ENCODE measurements around the gene F13B. TPM values are rescaled to one million over a fixed set of nuclear protein-coding genes. Genes with fewer than 3 reads are reported as not detected.

Gene F13B
- total RNA-seq, 1 donor from 2014 or later, result not detected

GRCh38 chr1:197016751-197017150 lies 50.3 kb downstream of the F13B start:
- TF ChIP-seq POLR2A (IDR thresholded peaks at IDR 0.05) (no peak), POLR2AphosphoS5 (IDR thresholded peaks at IDR 0.05; ENCODE audit: insufficient read depth in 1 of 2, low read depth in 1 of 2) (no peak)
- TF ChIP-seq, protein P1, sequence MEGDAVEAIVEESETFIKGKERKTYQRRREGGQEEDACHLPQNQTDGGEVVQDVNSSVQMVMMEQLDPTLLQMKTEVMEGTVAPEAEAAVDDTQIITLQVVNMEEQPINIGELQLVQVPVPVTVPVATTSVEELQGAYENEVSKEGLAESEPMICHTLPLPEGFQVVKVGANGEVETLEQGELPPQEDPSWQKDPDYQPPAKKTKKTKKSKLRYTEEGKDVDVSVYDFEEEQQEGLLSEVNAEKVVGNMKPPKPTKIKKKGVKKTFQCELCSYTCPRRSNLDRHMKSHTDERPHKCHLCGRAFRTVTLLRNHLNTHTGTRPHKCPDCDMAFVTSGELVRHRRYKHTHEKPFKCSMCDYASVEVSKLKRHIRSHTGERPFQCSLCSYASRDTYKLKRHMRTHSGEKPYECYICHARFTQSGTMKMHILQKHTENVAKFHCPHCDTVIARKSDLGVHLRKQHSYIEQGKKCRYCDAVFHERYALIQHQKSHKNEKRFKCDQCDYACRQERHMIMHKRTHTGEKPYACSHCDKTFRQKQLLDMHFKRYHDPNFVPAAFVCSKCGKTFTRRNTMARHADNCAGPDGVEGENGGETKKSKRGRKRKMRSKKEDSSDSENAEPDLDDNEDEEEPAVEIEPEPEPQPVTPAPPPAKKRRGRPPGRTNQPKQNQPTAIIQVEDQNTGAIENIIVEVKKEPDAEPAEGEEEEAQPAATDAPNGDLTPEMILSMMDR (IDR thresholded peaks at IDR 0.05), result no peak
- Histone ChIP-seq H3K4me3 (no peak overlapping the region), H3K9me3 (no peaks in the 10 kb centered on the region), H3K36me3 (no peaks in the 10 kb centered on the region), H3K4me1 (no peaks in the 10 kb centered on the region), H3K27me3 (no peaks in the 10 kb centered on the region), H3K27ac (no peak overlapping the region)
- intact Hi-C loops (cut with DNase I), result no loop called here
- DNase-seq (ENCODE audit: extremely low spot score in 2 of 2), result no peak

DNA sequence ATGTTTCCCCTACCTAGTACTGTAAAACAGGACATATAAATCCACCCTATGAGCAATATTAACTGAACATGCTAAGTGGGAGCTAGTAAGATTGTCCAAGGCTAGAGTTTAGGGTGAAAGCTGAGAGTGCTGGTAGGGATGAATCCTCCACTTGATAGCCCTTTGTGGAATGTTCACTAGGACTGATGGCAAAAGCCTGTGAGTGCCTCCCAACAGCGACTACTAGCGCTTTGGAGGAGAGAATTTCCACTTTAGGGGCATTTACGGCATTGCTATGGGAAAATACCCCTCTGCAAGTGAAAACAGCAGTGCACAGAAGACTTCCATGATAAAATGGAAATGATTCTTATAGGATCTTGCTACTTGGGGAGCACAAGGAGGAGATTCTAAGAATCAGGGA lies 53.8 kb downstream of the F13B start:
- H3K27me3 ChIP-seq, result no peaks in the 10 kb centered on the region
- H3K27ac ChIP-seq, result no peak overlapping the region
- TF ChIP-seq POLR2A (IDR thresholded peaks at IDR 0.05) (no peak), POLR2AphosphoS5 (IDR thresholded peaks at IDR 0.05; ENCODE audit: insufficient read depth in 1 of 2, low read depth in 1 of 2) (no peak)
- TF ChIP-seq, protein P1 (IDR thresholded peaks at IDR 0.05), result no peak
- H3K4me1 ChIP-seq, result no peaks in the 10 kb centered on the region
- H3K4me3 ChIP-seq, result no peak overlapping the region
- H3K36me3 ChIP-seq, result no peaks in the 10 kb centered on the region
- no peaks in the 10 kb centered on the region for H3K9me3 ChIP-seq
- intact Hi-C loops (cut with DNase I), result no loop called here
- no peak for DNase-seq (ENCODE audit: extremely low spot score in 2 of 2)

- TF ChIP-seq POLR2A (IDR thresholded peaks at IDR 0.05) (no peak), POLR2AphosphoS5 (IDR thresholded peaks at IDR 0.05; ENCODE audit: insufficient read depth in 1 of 2, low read depth in 1 of 2) (no peak)
- TF ChIP-seq, protein P1 (IDR thresholded peaks at IDR 0.05), result no peak
- intact Hi-C loops (cut with DNase I), result no loop called here
- no peaks in the 10 kb centered on the region for H3K36me3 ChIP-seq
- no peak overlapping the region for H3K27ac ChIP-seq
- no peak overlapping the region for H3K4me3 ChIP-seq
- DNase-seq (ENCODE audit: extremely low spot score in 2 of 2), result no peak
- H3K27me3 ChIP-seq, result no peaks in the 10 kb centered on the region
- H3K4me1 ChIP-seq, result no peaks in the 10 kb centered on the region
- H3K9me3 ChIP-seq, result no peaks in the 10 kb centered on the region
Measured at GRCh38 chr1:197011614-197012013, 55.4 kb downstream of the F13B start.

- Histone ChIP-seq H3K27me3 (no peaks in the 10 kb centered on the region), H3K9me3 (no peaks in the 10 kb centered on the region), H3K4me3 (no peak overlapping the region), H3K4me1 (no peaks in the 10 kb centered on the region), H3K27ac (no peak overlapping the region), H3K36me3 (no peaks in the 10 kb centered on the region)
- intact Hi-C loops (cut with DNase I), result no loop called here
- TF ChIP-seq POLR2AphosphoS5 (IDR thresholded peaks at IDR 0.05; ENCODE audit: insufficient read depth in 1 of 2, low read depth in 1 of 2) (no peak), POLR2A (IDR thresholded peaks at IDR 0.05) (no peak)
- TF ChIP-seq, protein P1 (IDR thresholded peaks at IDR 0.05), result no peak
- no peak for DNase-seq (ENCODE audit: extremely low spot score in 2 of 2)
Measured at GRCh38 chr1:197008861-197009260, 58.2 kb downstream of the F13B start.

- H3K27ac ChIP-seq, result no peak overlapping the region
- H3K4me1 ChIP-seq, result no peaks in the 10 kb centered on the region
- TF ChIP-seq POLR2AphosphoS5 (IDR thresholded peaks at IDR 0.05; ENCODE audit: insufficient read depth in 1 of 2, low read depth in 1 of 2), result no peak
- TF ChIP-seq, protein P1 (IDR thresholded peaks at IDR 0.05), result no peak
- TF ChIP-seq POLR2A (IDR thresholded peaks at IDR 0.05), result no peak
- no peaks in the 10 kb centered on the region for H3K27me3 ChIP-seq
- no peak overlapping the region for H3K4me3 ChIP-seq
- intact Hi-C loops (cut with DNase I), result no loop called here
- no peak for DNase-seq (ENCODE audit: extremely low spot score in 2 of 2)
- no peaks in the 10 kb centered on the region for H3K9me3 ChIP-seq
- H3K36me3 ChIP-seq, result no peaks in the 10 kb centered on the region
Measured at GRCh38 chr1:197003132-197003531, 63.9 kb downstream of the F13B start.

Data from vagina (tissue), 2 donors.